GM21526 (cell line): ENCODE data around the gene C8A.

ENCODE experiments used
- ATAC-seq: cut with Tn5 transposase; IDR thresholded peaks from one replicate; pipeline ENCODE4 v1.9.1; 2021; ENCODE audit warnings: moderate library complexity; ENCODE audit not compliant: unreplicated experiment, low FRiP score

The C8A gene

GRCh38 chr1:56836359-56836758 lies 18.2 kb upstream of the C8A start:
- no peak for ATAC-seq

DNA sequence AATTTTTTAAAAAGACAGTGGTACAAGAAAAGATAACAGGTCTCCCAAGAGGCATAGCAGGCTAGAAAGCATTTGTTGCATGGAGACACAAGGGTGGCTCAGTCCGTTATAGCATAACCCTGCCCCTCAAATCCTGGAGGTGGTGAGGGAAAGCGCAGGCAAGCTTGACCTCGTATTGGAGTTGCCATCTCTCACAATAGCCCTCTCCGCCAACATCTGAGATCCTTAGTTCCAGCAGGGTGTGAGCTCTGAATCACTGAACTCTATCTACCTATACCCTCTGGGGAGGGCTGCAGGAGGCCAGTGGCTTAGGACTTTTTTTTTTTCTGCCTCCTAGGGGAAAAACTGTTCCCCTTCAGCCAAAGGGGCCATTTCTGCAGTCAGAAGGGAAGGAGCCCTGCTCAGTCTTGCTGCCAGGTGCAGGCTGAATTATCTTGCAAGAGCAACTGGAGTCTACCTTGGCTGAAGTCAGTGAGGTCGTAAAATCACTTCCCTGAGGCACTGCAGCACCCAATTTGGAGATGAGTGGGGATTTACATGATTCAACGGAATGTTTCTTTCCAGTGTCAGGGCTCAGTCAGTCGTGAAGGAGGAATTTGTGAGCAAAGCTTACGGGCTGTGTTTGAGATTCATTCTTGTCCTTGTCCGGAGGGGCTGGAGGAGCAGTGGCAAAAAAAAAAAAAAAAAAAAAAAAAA lies 17.2 kb upstream of the C8A start:
- ATAC-seq, result no peak

DNA sequence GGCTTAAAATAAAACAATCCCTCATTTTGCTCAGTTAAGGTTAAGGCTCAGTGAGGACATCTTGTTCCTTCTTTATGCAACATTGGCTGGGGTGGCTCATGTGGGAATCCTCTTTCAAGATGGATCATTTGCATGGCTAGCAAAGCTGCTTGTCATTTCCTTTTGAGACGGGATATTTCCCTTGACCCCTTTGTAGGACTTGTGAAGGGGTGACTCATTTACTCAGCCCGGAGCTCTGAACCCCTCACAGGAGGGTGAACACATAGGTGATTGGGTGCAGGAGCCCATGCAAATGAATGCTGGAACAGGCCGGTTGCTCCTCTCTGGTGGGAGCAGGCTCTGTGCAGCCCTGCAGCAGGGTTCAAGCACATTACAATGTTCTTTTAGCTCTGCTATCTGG lies 15.8 kb upstream of the C8A start:
- no peak for ATAC-seq

DNA sequence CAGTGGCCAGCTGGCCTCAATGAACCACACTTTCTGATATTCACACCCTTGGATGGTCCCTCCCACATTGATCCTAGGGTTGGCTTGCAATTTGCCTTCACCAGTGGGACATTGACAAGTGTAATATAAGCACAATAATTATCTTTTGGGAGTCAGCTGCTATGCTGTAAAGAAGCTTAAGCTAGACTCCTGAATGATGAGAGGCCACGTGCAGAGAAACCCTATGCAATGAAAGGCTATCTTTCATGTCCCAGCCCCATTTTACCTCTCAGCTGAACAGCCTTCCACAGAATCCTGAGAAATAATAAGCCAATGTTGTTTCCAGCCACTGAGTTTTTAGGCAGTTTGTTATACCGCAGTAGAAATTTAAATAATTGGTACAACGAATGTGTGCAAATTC lies 11.1 kb upstream of the C8A start:
- no peak for ATAC-seq

DNA sequence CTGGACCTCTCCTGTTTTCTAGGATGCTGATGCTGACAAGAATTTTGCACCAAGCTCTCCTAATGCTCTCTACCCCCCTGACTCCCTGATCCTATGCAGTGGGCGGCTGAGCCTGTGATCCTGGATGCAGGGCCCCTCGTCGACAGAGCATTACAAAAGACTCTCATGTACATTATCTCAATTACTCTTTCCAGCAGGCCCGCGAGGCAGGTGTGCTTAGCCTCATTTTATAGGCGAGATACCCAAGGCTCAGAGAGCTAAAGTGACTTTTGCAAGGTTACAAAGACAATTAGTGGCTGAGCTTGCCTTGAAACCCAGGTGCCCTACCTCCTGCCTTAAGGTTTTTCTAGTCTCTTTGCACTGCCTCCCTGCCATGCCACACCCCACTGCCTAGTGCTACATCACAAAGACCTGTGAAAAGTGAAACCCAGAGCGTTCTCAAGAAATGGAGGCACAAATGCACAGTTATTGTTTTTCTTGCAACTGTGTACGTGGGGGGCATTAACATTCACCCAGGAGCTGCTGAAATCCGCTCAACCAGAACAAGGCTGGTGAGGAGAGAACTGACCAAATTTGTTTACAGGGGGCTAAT lies 10.0 kb upstream of the C8A start:
- no peak for ATAC-seq

- no peak for ATAC-seq
Measured at GRCh38 chr1:56845343-56845742, 9.3 kb upstream of the C8A start.

DNA sequence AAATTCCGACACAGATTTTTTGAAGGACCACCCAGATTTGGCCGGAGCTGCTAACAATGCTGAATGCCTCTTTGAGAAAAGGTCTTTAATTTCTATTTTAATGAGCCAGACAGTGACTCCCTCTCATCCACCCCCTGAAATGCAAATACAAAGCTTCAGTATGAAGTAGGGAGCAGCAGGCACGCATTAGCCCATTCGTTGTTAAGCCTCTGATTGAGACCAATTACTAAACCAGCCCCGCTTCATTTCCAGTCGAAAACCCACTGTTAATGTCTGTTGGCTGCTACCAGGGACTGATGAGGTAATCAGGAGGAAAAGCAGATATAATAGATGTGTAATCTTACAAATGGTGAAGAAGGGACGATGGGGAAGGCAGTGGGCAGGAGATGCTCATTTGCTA lies 4.8 kb upstream of the C8A start:
- no peak for ATAC-seq

- no peak for ATAC-seq
Measured at GRCh38 chr1:56850411-56850810, 4.2 kb upstream of the C8A start.

GRCh38 chr1:56850922-56851321 lies 3.7 kb upstream of the C8A start:
- ATAC-seq, result no peak

DNA sequence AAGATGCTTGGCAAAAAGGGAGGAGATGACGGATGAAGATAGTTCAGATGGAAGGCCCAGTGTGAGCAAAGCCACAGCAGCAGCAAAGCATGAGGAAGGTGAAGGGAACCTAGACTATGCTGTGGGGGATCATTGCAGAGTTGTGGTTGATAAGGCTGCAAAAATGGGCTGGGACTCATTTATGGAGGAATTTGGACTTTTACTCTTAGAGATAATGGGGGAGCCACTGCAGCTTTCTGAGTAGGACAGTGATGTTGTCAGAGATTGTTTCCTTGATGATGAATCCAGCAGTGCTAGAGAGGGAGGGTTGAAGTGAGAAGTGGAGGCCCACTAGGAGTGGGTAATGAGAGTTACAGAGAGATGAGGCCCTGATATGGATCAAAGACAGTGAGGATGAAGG lies 2.1 kb upstream of the C8A start:
- no peak for ATAC-seq

DNA sequence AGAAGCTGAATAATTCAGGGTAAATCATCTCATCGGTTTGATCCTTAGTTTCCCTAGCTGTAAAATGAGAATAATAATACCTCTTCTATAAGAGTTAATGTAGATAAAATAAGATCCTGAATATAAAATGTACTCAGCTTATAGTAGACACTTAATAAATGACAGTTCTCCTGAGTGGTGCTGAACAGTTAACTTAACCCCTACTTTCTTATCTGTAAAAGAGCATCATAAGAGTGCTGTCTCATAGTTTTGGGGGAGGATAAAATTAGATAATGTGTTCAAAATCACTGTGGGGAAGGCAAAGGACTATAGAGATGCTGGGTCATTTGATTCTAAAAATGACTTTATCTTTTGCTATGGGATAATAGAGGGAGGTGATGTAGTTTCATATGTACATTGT lies 593 bp downstream of the C8A start:
- no peak for ATAC-seq

GRCh38 chr1:56856186-56856585 lies 1.6 kb downstream of the C8A start:
- no peak for ATAC-seq

DNA sequence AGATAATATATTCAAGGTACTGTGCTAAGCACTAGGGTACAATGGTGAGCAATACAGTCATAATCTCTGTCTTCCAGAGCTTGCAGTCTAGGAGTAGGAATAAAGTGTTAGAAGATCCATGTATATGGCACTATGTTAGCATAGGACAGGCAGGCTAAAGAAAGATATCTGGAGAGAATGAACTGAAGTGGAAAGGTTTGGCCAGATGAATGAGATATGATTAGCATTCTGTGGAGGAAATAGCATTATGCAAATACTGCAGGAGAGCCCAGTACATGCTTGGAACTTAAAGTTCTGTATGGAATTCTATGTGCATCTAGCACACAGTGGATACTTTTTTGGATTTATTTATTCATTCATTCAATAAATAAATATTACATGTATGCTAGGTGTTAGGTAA lies 4.7 kb downstream of the C8A start:
- ATAC-seq, result no peak

- no peak for ATAC-seq
Measured at GRCh38 chr1:56863265-56863992, 8.8 kb downstream of the C8A start.

DNA sequence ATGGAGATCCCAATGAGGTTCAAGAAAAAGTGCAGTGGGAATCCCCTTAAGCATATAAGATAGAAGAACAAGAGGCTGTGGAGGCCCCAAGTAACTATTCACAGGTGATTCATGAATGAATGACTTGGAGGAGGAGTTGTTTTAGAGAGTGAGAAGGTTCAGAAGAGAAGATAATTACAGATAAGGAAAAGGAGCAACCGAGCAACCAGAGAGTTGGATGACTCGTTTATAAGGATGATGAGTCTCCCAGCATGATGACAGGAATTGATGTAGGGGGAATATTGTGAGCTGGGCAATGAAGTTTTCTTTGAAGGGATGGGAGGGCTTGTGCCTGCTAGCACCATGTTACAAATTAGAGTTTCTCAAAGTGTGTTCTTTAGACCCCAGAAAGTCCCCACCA lies 9.8 kb downstream of the C8A start:
- no peak for ATAC-seq

DNA sequence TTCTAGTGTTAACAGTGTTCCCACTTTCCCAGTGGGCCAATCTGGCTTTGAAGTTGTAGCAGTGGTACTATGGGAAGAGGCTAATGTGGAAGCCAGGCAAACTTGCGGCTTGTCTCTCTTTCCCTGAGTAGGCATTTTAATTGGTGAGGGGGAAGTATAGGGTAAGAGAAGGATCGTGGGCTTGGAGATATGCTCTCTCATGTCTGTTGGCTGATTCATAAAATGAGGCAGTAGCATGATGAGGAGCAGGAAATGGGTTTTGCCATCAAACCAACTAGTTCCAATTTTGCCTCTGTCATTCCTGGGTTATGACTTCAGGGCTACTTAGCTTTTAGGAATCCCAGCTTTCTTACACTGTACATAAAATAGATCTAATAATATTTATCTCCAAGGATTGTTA lies 12.1 kb downstream of the C8A start:
- no peak for ATAC-seq

DNA sequence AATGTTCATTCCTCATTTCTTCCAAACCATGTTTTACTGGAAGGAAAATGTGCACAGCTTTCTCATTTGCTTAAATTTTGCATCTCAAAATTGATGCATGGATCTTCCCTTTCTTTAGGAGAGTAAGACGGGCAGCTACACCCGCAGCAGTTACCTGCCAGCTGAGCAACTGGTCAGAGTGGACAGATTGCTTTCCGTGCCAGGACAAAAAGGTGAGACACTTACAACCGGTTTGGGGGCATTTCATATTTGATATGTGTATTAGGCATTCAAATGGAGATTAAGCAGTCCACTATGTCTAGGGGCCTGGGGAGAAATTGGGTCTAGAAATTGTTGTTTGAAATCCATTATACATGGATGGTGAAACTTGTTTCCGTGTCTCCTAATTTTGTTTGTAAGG lies 12.9 kb downstream of the C8A start:
- ATAC-seq, result no peak

DNA sequence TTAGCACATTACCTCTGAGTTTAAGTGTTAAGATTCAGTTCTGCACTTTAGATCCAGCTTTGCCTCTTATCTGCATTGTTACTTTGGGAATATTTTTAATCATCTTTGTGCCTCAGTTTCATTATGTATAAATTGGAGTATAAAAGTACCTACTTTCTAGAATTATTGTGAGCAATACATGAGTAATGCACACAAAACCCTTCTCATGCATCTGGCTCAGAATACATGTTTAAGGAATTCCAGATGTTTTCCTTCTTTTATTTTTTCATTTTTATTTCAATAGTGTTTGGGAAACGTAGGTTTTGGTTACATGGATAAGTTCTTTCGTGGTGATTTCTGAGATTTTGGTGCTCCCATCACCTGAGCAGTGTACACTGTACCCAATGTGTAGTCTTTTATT lies 14.2 kb downstream of the C8A start:
- ATAC-seq, result no peak

DNA sequence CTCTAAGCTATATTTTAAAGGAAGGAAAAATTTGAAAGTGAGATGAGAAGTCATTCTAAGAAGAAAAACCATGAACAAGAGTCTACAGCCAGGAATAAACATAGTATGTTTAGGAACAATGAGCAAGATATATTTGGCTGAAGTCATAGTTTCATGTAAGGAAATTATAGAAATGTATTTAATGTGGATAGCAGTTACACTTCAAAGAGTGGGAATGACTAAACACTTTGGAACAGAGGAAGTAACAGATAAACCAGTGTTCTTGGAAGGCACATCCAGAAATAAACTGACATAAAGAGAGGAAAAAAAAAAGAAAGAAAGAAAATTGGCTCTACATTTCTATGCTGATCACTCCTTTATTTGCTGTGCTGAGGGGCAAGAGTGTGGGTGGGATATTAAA lies 18.0 kb downstream of the C8A start:
- ATAC-seq, result no peak

DNA sequence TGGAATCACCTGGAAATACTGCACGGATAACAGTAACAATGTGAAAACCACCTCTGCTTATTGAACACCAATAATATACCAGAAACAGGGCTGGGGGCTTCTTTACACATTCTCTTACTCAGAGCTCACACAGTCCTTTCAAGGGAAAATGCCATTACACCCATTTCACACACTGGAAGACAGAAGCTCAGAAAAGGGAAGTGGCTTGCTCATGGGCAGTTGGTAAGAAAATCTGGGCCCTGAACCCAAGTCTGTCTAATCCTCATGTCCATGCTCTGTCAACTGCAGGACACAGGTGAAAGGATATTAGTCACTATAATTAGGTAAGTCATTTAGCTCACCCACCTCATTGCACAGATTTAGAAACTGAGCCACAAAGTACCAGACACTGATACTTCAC lies 18.6 kb downstream of the C8A start:
- no peak for ATAC-seq

DNA sequence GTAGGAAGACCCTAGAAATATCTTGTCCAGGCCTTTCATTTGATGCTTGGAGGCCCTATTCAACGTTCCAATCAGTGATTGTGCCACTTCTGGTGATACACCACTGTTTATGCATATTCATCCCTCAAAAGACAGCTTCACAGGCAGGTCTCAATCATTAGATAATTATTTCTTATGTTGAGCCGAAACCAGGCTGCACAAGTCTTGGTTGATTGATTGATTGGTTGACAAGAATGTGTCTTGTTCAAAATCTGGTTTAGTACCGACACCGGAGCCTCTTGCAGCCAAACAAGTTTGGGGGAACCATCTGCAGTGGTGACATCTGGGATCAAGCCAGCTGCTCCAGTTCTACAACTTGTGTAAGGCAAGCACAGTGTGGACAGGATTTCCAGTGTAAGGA lies 20.1 kb downstream of the C8A start:
- ATAC-seq, result no peak

DNA sequence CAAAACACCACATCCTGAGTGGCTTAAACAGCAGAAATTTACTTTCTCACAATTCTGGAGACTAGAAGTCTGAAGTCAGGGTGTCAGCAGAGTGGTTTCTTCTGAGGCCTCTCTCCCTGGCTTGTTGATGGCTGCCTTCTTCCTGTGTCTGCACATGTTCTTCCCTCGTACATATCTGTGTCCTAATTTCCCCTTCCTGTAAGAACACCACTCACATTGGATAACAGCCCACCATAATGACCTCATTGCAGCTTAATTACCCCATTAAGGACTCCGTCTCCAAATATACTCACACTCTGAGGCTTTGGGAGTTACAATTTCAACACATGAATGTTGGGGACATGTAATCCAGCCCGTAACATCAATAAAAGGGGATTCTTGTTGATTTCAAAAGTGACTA lies 23.4 kb downstream of the C8A start:
- ATAC-seq, result no peak
